Hepatocyte (in vitro differentiated cells): ENCODE data around the gene OR4K2. TPM values are rescaled to one million over a fixed set of nuclear protein-coding genes. Genes with fewer than 3 reads are reported as not detected.
"Not testable (repeated sequence)": the region's sequence is repeated elsewhere in the genome, so short reads cannot be mapped to it uniquely, and the experiment has no call there.

Source experiments
- DNase-seq: peaks from one replicate; pipeline ENCODE4 v3.0.0-alpha.2; 2016; ENCODE audit warnings: low spot score
- H2AFZ ChIP-seq: fragments of 200-600 bp; sonication (generic); 2 replicates; pipeline ENCODE4 v1.6.0; 2016; ENCODE audit warnings: antibody characterized with exemption, mild to moderate bottlenecking
- H3K27ac ChIP-seq: fragments of 200-600 bp; sonication (generic); 2 replicates; pipeline ENCODE4 v1.5.1; 2016; ENCODE audit warnings: mild to moderate bottlenecking
- H3K27me3 ChIP-seq: fragments of 200-600 bp; sonication (generic); 2 replicates; pipeline ENCODE4 v1.6.1; 2016
- H3K36me3 ChIP-seq: fragments of 200-600 bp; sonication (generic); replicated peaks from 2 replicates; pipeline ENCODE4 v1.5.1; 2016; ENCODE audit warnings: low read depth; ENCODE audit not compliant: insufficient read depth
- H3K4me1 ChIP-seq: fragments of 200-600 bp; sonication (generic); 2 replicates; pipeline ENCODE4 v1.5.1; 2016; ENCODE audit warnings: mild to moderate bottlenecking, moderate library complexity; ENCODE audit not compliant: insufficient read depth
- H3K4me2 ChIP-seq: fragments of 200-600 bp; sonication (generic); 2 replicates; pipeline ENCODE4 v1.6.0; 2016
- H3K4me3 ChIP-seq: fragments of 200-600 bp; sonication (generic); 2 replicates; pipeline ENCODE4 v1.5.1; 2016; ENCODE audit warnings: mild to moderate bottlenecking
- H3K79me2 ChIP-seq: fragments of 200-600 bp; sonication (generic); 2 replicates; pipeline ENCODE4 v1.6.0; 2017; ENCODE audit warnings: mild to moderate bottlenecking
- H3K9me2 ChIP-seq: fragments of 200-600 bp; sonication (generic); replicated peaks from 2 replicates; pipeline ENCODE4 v1.6.0; 2017; ENCODE audit warnings: mild to moderate bottlenecking; ENCODE audit not compliant: insufficient read depth
- H3K9me3 ChIP-seq: fragments of 200-600 bp; sonication (generic); 2 replicates; pipeline ENCODE4 v1.5.1; 2016; ENCODE audit warnings: low read depth, mild to moderate bottlenecking
- H4K20me1 ChIP-seq: fragments of 200-600 bp; sonication (generic); 2 replicates; pipeline ENCODE4 v1.6.0; 2016; ENCODE audit warnings: mild to moderate bottlenecking; ENCODE audit not compliant: insufficient read depth, poor library complexity, severe bottlenecking
- CTCF ChIP-seq: fragments of 200-600 bp; sonication (generic); IDR thresholded peaks from 2 replicates; pipeline ENCODE4 v1.5.1; 2016; ENCODE audit warnings: antibody characterized with exemption, mild to moderate bottlenecking; ENCODE audit not compliant: poor library complexity
- EZH2 ChIP-seq: fragments of 200-600 bp; sonication (generic); IDR thresholded peaks from 2 replicates; pipeline ENCODE4 v1.6.1; 2016; ENCODE audit warnings: antibody characterized with exemption, mild to moderate bottlenecking, borderline replicate concordance
- EZH2phosphoT487 ChIP-seq: fragments of 200-600 bp; sonication (generic); IDR thresholded peaks from one replicate; pipeline ENCODE4 v1.6.1; 2018; ENCODE audit warnings: antibody characterized with exemption, mild to moderate bottlenecking, low read depth, moderate library complexity; ENCODE audit not compliant: unreplicated experiment, severe bottlenecking
- WGBS: methylation state at CpG from one replicate; pipeline ENCODE4 v1.1.6; 2016; ENCODE audit warnings: low lambda C conversion rate; ENCODE audit errors: missing lambda C conversion rate; 5-methylcytosine and 5-hydroxymethylcytosine counted together
- polyA plus RNA-seq: library from polyadenylated mRNA; unstranded; fragments of >200 nt; fragmentation: Nextera tagmentation; extraction: Ambion mirVana; gene quantifications from 2 replicates; pipeline ENCODE4 v1.2.1, GENCODE V29; 2016
- total RNA-seq: library from RNA; depleted of rRNA; stranded (reverse); fragments of >200 nt; gene quantifications from 2 replicates; pipeline ENCODE4 v1.2.3, GENCODE V29; 2014

The OR4K2 gene
- total and polyA plus RNA-seq, 2 experiments from 2014 or later = not detected

GRCh38 chr14:19838433-19838832, 36.5 kb upstream of the OR4K2 start:
- TF ChIP-seq EZH2phosphoT487 (no peak), CTCF (no peak), EZH2 (no peak)
- no peaks in the 10 kb centered on the region for H3K36me3 ChIP-seq
- H4K20me1 ChIP-seq = no peaks in the 10 kb centered on the region
- H3K9me2 ChIP-seq = no peaks in the 10 kb centered on the region
- no peak overlapping the region for H3K4me3 ChIP-seq
- H3K9me3 ChIP-seq = peaks cover 9% of the 10 kb centered on the region
- no peak for DNase-seq
- no peak overlapping the region for H3K4me2 ChIP-seq
- H3K27ac ChIP-seq = no peak overlapping the region
- H3K4me1 ChIP-seq = no peaks in the 10 kb centered on the region
- H3K79me2 ChIP-seq = no peaks in the 10 kb centered on the region
- H2AFZ ChIP-seq = no peak overlapping the region
- no peaks in the 10 kb centered on the region for H3K27me3 ChIP-seq

DNA sequence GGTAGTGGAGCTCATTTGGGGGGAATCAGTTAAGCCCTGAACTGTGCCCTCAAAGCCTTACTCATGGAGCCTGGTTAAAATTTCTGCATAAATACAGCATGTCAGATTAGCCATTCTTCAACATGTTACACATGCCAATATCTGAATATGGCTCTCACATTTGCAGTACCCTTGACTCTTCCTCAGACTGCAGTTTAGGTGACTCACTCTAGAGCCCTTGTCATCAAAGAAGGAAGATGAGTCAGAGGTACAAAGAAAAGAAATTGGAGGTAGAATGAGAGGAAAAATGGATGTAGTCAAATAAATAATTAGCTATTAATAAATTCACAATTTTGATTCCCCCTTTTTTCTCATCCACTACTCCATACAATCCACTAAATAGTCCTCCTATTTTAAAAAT, 23.6 kb upstream of the OR4K2 start:
- Histone ChIP-seq H3K27ac (no peak overlapping the region), H3K79me2 (no peaks in the 10 kb centered on the region), H2AFZ (no peak overlapping the region), H3K36me3 (no peaks in the 10 kb centered on the region), H3K27me3 (no peaks in the 10 kb centered on the region), H3K4me2 (no peak overlapping the region), H3K4me1 (no peaks in the 10 kb centered on the region), H3K4me3 (no peak overlapping the region), H4K20me1 (no peaks in the 10 kb centered on the region), H3K9me3 (peaks cover 13% of the 10 kb centered on the region), H3K9me2 (no peaks in the 10 kb centered on the region)
- no peak for DNase-seq
- no peak for TF ChIP-seq EZH2phosphoT487
- no peak for TF ChIP-seq CTCF
- no peak for TF ChIP-seq EZH2

GRCh38 chr14:19866061-19866669, 8.8 kb upstream of the OR4K2 start:
- not testable (repeated sequence) for H3K9me2 ChIP-seq, H2AFZ ChIP-seq, H3K4me3 ChIP-seq, H4K20me1 ChIP-seq, DNase-seq, H3K27me3 ChIP-seq, H3K36me3 ChIP-seq, H3K4me1 ChIP-seq, H3K27ac ChIP-seq, H3K79me2 ChIP-seq, H3K4me2 ChIP-seq
- WGBS = 97% methylated on average over 21 of the region's 39 CpGs
- peaks cover 38% of the 10 kb centered on the region for H3K9me3 ChIP-seq

GRCh38 chr14:19873178-19873577, 1.8 kb upstream of the OR4K2 start:
- Histone ChIP-seq H4K20me1 (no peaks in the 10 kb centered on the region), H3K4me1 (no peaks in the 10 kb centered on the region), H3K27me3 (no peaks in the 10 kb centered on the region), H3K4me3 (no peak overlapping the region), H2AFZ (no peak overlapping the region), H3K9me2 (no peaks in the 10 kb centered on the region), H3K36me3 (no peaks in the 10 kb centered on the region), H3K4me2 (no peak overlapping the region), H3K27ac (no peak overlapping the region), H3K79me2 (no peaks in the 10 kb centered on the region), H3K9me3 (peaks cover 21% of the 10 kb centered on the region)
- no peak for TF ChIP-seq CTCF
- TF ChIP-seq EZH2 = no peak
- no peak for TF ChIP-seq EZH2phosphoT487
- WGBS = 62% methylated on average over 6 of the region's 6 CpGs
- no peak for DNase-seq
